Stimulated activated CD4-positive, alpha-beta T cell treated with anti-CD3 and anti-CD28 coated beads, Interleukin-1b, Interleukin-23, amount 100 ng/mL, for 4 hours (primary cell): Measurements from ENCODE around the gene LINC00237.

ENCODE experiments used
- DNase-seq, 2 donors: peaks; one replicate each; pipeline ENCODE4 v3.0.0-alpha.2; 2020; ENCODE audit warnings: low read depth in 2 of 2

LINC00237 gene

DNA sequence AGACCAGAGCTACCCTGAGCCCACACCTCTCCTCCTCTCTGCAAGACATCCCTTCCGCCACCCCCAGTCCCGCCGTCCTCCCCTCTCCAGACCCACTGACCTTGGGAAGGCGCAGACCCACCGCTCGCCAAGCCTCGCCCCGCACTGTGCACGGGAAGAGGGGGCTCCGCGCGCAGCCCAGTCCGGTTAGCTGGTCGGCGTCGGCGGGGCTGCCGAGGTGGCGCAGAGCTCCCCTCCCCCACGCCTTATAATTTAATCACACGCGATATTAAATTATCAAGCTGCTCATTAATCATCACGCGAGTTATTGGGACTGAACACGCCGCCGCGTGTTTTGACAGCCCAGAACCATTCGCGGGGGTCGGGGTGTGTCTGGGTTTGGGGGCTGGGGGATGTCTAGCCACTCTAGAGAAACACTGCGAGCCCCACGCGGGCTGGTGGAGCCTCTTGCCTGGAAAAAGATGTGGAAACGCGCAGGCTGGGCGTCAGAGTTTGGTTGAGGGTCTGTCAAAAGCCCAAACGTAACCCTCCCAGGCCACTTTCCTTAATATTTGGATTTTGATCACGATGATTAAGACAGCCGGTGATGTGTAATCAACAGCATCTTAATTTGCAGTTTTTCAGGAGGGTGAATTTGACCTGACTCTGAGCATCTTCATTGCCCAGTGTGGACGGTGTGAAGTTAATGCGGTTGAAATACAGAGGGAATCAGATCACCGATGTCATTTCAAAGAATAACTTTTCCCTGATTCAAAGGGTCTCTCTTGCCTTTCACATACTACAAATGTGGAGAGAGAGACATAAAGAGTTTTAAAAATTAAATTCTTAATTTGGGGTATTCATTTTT is at the start of gene LINC00237:
Gene LINC00237, minus strand, starts transcription at position 188 of the 847 bp plus-strand sequence.
- DNase-seq = no peak

DNA sequence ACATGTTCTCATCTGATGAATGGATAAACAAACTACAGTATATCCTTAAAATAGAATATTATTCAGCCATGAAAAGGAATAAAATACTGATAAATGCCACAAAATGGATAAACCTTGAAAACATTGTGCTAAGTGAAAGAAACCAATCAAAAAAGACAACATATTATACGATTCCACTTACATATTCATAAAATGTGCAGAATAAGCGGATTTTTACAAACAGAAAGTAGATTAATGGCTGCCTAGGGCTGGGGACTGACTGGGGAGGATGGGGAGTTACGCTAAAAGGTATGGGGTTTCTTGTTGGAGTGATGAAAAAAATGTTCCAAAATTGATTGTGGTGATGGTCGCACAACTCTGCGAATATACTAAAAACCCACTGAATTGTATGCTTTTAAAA is 49.1 kb upstream of the LINC00237 start:
- DNase-seq = no peak

DNA sequence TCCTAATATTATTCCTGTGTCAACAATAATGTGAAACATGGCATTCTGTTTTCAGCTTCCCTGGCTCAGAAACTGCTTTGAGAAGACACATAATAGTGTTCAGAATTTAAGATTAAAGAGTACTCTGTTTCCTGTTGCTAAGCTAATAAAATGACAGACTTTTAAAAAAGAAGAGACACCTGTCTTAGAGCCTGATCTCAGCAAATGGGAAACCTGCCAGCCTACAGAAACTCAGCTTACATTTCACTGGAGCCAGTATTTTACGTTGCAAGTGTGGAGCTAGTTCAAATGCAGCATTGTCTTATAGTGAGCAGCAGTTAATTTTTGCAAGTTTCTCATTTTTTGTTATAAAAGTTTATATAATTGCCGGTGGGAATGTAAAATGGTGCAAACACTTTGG is 48.5 kb upstream of the LINC00237 start:
- DNase-seq = no peak

DNA sequence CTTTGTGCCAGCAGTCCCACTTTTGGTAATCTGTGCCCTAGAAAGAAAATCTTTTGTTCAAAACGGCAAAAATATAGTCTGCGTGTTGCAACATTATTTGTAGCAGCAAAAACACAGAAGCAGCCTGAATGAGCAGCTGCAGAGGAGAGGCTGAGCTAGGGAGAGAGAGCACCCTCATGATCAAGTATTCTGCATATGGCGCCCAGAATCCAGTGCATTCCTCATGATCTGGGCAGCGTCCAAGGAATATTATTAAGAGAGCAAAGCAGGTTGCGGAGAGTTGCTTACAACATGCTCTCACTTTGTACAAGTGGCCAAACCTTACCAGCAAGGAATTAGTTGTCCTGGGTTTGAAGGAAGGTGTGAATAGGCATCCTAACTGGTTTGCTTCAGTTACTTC is 45.6 kb upstream of the LINC00237 start:
- DNase-seq = no peak

DNA sequence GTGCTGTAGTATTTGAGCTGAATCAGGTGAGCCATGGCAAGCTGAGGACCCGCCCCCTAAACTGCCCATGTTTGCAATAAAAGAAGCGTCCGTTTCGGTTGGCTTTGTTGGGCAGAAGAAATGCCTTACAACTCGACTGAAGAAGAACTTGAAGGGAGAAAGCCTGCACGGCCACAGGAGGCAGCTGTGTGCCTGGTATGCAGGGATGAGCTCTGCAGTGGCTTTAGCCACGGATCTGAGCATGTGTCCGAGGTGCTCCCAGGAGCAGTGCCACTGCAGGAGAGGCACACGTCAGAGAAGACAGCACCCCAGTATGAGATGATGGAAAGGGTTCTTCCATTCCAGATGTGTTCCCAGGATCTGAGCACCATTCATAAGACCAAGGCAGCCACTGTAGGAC is 43.2 kb upstream of the LINC00237 start:
- no peak for DNase-seq

DNA sequence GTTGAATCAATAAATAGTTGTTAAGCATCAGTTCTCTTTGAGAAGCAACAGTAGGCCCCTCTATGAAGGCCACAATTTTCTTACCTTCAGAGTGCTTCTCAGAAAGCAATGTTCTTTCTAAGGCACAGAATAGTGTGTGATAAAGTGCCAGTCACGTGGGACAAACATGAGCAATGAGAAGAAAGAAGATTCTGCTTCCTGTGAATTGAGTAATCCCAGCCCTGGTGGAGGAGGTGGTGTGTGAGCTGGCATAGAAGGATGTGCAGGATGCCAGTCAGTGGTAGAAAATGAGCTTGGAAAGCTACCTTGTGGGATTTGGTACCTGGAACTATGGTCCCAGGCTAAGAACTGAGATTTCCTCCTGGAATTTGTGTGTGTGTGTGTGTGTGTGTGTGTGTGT is 41.4 kb upstream of the LINC00237 start:
- no peak for DNase-seq

DNA sequence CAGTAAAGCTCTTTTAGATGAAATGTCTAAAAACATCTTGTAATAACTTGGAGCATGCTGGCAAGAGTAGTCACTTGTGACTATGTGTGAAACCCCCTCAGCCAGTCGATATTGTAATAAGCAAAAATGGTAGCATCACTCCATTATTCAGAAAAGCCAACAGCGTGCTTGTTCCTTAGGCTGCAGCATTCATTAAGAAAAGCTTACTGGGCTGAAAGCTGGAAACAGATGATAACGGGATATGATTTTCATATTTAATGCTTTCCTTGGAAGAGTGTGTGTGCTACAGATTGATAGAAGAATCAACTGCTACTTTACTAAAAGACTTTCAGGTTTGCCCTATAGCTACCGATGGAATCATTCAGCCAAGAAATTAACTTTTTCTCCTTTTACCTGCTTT is 40.1 kb upstream of the LINC00237 start:
- no peak for DNase-seq

DNA sequence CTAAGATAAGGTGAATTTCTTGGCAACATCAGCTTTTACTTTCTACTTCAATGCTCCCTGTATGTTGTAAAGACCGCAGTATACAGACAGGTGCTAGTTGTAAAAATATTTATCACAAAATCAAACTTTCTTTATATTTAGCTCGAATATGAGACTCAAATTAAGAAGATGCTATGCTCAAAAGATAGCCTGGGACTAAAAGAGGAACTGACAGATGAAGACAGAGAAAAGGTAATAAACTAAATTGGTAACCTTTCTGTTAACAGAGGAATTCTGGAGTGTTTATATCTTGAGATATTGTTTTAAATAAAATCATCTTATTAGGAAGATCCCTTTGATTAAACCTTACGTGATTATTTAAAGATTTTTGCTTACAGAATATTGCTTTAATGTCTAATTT is 39.3 kb upstream of the LINC00237 start:
- DNase-seq = no peak

DNA sequence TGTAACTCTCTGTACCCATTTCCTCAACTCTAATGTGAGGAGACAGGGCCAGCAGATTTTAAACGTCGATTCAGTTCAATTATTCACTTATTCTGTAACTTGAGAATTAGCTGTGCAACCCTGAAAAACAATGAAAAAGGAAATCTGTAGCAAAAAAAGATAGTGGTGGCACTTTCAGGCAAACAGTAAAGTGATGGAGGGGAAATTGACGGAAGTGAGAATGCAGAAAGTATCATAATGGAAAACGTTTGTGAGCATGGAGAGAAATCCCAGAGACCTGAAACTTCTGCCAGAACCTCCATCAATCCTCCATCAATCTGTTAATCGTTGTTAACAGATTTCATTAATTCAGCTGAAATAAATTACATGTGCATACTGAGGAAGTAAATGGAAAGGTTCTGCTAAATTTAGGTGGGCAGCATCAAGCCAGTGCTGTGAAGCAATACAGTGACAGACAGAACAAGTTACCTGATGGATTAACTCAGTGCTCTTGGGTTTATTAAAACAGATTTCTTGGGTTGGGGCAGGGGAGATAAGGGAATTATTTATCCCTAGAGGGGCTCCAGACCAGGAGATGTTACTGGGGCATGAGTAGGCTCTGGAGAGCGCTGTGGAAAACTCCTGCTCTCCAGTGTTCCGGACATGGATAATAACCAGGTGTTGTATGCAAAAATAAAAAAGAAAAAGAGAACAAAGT is 37.2 kb upstream of the LINC00237 start:
- DNase-seq = no peak

DNA sequence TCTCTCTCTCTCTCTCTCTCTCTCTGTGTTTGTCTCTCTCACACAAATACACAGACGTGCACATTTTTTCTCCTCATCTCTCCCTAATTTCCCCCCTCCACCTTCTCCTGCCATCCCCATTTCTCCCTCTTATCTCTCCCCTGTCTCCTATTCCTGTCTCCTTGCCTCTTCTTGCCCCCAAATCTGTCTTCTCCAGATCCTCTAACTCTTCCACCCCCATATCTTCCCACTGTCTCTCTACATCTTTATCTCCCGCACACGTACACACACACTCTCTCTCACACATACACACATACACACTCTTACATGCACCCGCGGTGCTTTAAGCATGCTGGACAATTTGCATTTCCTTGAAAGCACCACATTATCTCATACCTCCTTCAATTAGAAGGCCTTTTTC is 35.7 kb upstream of the LINC00237 start:
- DNase-seq = no peak

DNA sequence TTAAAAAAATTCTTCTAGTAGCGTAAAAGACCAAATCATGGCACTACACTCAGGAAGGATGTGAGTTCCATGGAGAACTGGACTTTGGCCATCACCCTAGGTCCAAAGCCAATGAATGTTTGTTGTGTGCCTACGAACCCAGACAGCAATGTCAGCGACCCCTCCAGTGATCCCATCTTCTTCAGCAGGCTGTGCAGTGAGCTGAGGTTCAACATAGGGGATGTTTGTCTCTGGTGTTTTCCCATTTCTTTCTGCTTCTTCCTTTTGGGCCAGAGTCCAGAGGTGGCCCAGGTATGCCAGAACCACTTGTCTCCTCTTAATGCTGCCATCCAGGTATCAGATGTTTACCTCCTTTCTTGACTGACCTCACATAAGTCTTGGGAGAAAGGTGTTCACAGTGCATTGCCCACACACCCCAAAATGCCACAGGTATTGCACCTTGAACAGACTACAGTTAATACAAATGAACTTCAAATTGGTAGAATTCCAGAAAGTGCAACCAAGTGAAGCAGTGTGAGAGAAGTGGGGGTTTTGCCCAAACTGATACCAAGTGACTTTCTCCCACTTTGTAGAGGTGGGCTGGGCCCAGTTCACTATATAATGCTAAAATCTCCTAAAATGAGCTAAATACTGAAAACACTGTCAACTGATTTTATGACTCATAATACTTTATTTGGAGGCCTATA is 33.9 kb upstream of the LINC00237 start:
- no peak for DNase-seq

DNA sequence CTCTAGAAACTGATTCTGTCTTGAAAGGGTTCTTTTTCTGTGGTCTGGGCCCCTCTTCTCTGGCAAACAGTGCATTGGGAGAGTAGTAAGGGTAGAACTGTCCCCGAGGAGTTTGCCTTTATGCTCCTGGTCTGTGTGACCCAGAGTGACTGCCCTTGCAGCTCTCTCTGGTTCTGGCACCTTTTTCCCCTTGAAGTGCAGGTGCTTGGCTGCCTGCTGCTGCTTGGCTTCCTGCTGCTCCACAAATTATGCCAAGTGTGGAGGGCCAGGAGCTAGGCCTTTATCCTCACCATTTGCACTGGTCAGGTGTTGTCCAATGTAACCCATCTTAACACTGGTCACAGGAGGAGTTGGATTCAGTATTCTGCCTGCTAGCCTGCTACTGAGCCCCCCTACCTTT is 30.9 kb upstream of the LINC00237 start:
- DNase-seq = no peak

DNA sequence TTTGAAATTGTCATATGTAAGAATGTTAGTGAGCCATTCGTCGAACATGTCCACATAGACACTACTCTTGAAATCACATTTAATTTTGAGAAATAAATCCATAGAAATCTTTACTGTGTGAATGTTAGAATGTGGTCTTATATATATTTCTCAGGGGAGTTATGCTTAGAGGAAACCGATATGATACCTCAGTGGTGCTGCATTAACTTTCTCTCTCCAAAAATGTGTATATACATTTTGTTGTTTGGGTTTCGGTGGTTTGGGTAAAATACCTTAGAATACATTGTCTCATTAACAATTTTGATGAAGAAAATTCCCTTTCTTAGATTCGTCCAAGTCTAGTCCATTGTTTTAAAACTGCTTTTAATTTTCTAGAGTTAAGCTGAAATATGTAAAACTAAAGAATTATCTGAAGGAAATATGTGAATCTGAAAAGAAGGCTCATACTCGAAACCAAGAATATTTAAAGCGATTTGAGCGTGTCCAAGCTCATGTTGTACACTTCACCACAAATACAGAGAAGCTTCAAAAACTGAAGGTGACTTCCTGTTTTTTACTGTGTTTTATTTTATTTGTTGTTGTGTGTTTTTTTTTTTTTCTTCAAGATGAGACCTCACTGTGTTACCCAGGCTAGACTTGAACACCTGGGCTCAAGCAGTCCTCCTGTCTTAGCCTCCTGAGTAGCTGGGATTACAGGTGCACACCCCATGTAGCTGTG is 30.0 kb upstream of the LINC00237 start:
- DNase-seq = no peak

DNA sequence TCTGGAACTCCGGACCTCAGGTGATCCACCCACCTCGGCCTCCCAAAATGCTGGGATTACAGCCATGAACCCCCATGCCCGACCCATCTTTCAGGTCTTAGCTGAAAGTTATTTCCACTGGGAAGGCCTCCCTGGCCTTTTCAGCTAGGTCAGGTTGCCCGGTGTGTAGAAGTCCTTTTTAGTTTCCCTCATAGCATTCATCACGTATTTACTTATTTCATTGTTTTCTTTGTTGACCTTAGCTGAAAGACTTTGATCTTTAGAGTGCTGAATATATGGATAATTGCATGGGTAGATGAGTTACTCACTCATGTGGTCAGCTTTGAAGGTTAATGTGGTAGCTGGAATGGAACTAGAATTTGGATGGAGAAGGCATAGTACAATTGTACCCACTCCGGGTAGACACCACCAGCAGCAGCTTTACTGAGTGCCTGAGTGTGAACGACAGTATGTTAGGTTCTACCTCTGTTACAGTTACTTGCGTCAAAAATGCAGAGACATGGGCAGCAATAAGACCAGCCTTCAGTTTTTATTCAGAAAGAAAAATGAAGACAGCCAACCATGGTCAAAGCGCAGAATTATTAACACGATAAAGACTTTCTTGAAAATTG is 28.8 kb upstream of the LINC00237 start:
- no peak for DNase-seq

DNA sequence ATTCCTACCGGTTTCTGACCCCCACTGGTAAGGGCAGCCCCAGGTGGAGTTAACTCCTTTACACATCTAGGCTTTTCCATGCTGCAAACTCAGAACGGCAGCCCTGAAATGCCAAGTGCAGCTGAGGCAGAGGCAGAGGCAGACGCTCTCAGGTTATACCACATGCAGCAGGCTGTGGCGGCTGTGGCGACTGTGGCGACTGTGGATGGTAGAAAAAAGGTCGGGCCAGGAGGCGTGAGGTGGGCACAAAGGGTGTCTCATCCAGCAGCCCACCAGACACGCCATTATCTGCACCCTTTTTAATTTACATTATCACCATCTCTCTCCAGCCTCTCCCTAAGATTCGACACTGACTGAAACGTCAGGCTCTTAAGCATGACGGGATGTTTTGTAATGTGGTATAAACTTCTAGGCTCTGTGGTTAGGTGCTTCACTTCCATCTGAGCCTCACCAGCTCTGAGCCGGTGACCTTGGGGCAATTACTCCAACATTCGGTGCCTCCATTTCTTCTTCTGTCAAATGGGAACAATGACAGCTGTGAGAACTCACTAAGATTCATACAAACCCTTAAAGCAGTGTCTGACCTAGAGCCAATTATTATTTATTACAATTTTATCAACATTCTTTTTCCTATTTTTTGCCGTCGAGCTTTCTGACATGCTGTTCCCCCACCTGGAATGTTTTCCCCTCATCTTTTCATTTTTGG is 27.9 kb upstream of the LINC00237 start:
- no peak for DNase-seq

DNA sequence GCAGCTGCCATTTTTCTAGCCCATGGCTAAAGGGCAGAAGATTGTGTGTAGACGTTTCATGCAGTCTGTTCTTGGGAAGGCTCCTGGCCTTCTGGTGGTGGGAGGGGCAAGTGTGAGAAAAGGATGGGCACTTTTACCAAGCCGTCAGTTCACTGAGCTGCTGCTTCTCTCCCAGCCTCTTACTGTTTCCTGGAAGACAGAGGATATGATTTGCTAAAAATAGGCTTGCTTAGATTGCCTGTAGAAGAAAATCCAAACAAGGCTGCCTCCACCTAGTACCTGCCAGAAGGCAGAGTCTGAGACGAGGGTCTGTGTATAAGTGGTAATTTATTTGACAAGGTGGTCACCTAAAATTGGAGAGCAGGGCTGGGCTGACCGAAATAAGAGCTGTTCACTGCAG is 27.2 kb upstream of the LINC00237 start:
- no peak for DNase-seq

DNA sequence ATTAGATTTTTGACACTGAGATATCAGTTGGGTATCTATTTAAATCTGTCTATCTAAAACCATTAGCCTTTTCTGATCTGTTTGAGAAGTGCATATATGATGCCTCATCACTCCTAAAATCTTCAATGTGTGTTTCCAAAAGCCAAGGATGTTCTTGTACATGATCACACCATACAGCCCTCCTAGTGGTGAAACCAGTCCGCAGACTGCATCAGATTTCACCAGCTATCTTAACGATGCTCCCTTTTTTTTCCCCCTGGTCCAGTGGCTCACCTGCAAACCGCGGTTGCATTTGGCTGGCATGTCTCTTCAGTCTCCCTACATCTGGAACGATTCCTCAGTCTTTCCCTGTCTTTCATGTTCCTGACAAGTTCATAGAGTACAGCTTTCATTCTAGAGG is 23.7 kb upstream of the LINC00237 start:
- DNase-seq = no peak

DNA sequence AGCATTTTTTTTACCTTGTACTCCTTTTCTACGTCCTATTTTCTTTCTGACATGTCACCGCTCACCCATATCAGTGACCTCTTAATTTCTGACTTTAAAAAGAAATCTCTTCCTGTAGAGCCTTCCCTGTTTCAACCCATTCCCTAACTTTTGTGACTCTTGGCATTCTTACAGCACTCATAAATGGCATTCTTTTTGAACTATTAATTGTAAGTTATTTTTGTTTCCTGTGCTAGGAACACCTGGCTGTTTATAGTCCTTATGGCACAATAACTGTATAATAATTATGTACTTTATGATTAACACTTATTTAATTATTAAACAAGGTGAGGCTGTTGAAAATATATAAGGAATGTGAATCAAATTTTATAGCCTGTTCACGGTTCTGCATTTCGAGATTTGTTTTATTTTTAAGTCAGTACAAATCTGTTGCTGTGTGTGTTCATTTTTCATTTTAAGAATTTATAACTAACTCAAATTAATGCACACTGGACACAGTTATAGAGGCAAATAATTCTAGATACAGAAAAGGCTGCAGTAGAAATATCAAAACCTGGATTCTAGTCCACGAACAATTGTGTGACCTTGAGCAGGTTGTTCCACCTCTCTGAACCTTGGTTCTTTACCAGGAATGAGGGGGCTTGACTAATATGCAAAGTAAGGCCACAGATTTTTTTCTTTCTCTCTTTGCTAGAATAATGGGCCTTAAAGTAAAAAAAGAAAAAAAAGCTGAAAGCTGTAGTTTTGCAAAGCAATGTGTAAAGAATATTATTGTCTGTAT is 21.2 kb upstream of the LINC00237 start:
- no peak for DNase-seq

DNA sequence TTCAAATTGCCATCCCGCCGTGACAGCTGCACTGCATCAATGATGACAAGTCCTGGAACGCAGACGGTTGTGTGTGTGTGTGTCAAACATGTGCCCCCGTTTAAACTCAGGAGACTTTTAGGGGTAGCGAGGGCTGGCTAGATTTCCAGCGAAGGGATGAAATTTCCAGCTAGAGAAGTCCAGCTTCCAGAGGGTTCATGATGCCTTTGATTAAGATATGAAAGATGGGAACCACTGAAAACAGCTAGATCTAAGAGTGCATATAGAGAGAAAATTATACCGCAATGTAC is 20.4 kb upstream of the LINC00237 start:
- no peak for DNase-seq

DNA sequence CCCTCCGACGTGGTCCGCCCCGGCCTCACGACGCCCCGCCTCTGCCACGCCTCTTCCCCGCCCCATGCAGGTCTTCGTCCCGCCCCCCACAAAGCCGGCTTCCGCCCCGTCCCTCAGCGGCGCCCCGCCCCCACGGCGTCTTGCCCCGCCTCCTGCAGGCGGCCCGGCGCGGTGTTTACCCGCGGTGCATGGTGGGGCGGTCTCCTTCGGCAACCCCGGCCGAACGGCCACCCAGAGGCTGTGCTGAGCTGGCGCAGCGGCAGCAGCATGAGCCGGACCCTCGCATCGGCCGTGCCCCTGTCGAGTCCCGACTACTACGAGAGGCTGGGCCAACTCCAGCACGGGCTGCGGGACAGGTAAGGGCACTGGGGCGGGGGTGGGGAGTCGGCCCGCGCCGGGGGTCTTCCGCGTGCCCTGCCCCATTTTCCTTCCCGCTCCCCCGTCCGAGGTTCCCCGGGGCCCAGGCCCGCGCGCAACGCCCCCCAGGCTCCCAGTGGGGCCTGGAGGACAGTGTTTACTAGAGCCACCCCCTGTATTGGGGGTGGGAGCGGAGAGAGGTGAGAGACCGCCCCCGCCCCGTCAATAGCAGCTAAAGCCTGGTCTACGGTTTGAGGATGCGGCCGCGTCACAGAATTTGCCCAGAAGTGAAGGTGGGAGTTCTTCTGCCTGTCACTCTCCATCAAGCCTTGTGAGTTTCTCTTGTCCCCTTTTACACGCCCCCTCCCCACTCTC is 19.9 kb upstream of the LINC00237 start, which contains the start of gene KIZ:
Gene KIZ, plus strand, starts transcription at position 234 of the 732 bp plus-strand sequence. Its CDS starts 34 bp downstream, at position 268.
- DNase-seq = peak; percentile 99
